Liver (tissue), 3 donors: ENCODE results near the gene EFHD1.

Experiments used
- FOXA1 ChIP-seq: IDR thresholded peaks from 2 replicates; pipeline ENCODE4 v1.6.1; 2016; ENCODE audit warnings: antibody characterized with exemption
- GABPA ChIP-seq, 2 donors: IDR thresholded peaks in 1 of 2; conservative IDR thresholded peaks in 1 of 2; 2 replicates each; pipeline ENCODE4 v1.6.1; 2016; ENCODE audit warnings: antibody characterized with exemption in 2 of 2, mild to moderate bottlenecking in 1 of 2, moderate library complexity in 1 of 2
- JUND ChIP-seq, 2 donors: IDR thresholded peaks; 2 replicates each; pipeline ENCODE4 v1.6.1; 2016; ENCODE audit warnings: antibody characterized with exemption in 2 of 2
- NR2F2 ChIP-seq: IDR thresholded peaks from 2 replicates; pipeline ENCODE4 v1.6.1; 2016; ENCODE audit warnings: antibody characterized with exemption
- RAD21 ChIP-seq, 2 donors: IDR thresholded peaks; 2 replicates each; pipeline ENCODE4 v1.6.1; 2016; ENCODE audit warnings: antibody characterized with exemption in 2 of 2, mild to moderate bottlenecking in 2 of 2
- TAF1 ChIP-seq: conservative IDR thresholded peaks from 2 replicates; pipeline ENCODE4 v1.6.1; 2016; ENCODE audit warnings: antibody characterized with exemption, mild to moderate bottlenecking
- YY1 ChIP-seq: IDR thresholded peaks from 2 replicates; pipeline ENCODE4 v1.6.1; 2016; ENCODE audit warnings: antibody characterized with exemption, mild to moderate bottlenecking
- TF ChIP-seq, protein P1 (sequence below): fragments of 150-350 bp; IDR thresholded peaks from 2 replicates; pipeline ENCODE4 v1.5.1; 2017; ENCODE audit warnings: improper control_type of control experiment, low read depth, low read length; ENCODE audit not compliant: missing input control
- TF ChIP-seq, protein P2 (sequence below): IDR thresholded peaks from 2 replicates; pipeline ENCODE4 v1.6.1; 2016; ENCODE audit warnings: antibody characterized with exemption, mild to moderate bottlenecking
- TF ChIP-seq, protein P3 (sequence below): IDR thresholded peaks from 2 replicates; pipeline ENCODE4 v1.6.1; 2016; ENCODE audit warnings: antibody characterized with exemption
- TF ChIP-seq, protein P4 (sequence below): IDR thresholded peaks from 2 replicates; pipeline ENCODE4 v1.6.1; 2016; ENCODE audit warnings: antibody characterized with exemption
- donor health status: healthy.
- donor health status: healthy.

DNA sequence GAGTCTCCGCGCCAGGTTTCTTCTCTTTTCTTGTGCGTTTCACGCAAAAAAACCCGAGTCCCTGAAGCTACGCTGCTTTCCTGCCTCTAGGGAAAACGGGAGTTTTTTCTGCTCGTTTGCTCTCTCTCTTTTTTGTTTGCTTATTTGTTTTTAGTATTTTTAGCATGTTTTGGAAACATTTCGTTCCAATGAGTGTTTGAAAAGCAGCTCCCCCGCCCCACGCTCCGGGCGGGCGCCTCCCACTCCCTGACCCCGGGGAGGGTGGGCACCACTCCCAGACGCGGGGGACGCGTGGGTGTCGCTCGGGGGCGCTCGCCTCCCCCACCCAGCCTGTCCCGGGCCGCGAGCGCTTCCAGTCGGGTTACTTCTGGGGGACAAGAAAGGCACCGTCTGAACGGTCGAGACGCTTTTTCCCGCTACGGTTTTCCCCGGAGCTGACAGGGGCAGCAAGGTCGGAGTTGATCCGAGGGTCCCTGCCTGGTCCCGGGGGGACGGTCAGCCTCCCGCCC, 446 bp upstream of the EFHD1 start:
- TF ChIP-seq, protein P1, sequence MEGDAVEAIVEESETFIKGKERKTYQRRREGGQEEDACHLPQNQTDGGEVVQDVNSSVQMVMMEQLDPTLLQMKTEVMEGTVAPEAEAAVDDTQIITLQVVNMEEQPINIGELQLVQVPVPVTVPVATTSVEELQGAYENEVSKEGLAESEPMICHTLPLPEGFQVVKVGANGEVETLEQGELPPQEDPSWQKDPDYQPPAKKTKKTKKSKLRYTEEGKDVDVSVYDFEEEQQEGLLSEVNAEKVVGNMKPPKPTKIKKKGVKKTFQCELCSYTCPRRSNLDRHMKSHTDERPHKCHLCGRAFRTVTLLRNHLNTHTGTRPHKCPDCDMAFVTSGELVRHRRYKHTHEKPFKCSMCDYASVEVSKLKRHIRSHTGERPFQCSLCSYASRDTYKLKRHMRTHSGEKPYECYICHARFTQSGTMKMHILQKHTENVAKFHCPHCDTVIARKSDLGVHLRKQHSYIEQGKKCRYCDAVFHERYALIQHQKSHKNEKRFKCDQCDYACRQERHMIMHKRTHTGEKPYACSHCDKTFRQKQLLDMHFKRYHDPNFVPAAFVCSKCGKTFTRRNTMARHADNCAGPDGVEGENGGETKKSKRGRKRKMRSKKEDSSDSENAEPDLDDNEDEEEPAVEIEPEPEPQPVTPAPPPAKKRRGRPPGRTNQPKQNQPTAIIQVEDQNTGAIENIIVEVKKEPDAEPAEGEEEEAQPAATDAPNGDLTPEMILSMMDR: peak; percentile 21
- no peak for TF ChIP-seq GABPA (IDR thresholded peaks at IDR 0.05 in 1 of 2, conservative IDR thresholded peaks at IDR 0.05 in 1 of 2)
- TF ChIP-seq, protein P2, sequence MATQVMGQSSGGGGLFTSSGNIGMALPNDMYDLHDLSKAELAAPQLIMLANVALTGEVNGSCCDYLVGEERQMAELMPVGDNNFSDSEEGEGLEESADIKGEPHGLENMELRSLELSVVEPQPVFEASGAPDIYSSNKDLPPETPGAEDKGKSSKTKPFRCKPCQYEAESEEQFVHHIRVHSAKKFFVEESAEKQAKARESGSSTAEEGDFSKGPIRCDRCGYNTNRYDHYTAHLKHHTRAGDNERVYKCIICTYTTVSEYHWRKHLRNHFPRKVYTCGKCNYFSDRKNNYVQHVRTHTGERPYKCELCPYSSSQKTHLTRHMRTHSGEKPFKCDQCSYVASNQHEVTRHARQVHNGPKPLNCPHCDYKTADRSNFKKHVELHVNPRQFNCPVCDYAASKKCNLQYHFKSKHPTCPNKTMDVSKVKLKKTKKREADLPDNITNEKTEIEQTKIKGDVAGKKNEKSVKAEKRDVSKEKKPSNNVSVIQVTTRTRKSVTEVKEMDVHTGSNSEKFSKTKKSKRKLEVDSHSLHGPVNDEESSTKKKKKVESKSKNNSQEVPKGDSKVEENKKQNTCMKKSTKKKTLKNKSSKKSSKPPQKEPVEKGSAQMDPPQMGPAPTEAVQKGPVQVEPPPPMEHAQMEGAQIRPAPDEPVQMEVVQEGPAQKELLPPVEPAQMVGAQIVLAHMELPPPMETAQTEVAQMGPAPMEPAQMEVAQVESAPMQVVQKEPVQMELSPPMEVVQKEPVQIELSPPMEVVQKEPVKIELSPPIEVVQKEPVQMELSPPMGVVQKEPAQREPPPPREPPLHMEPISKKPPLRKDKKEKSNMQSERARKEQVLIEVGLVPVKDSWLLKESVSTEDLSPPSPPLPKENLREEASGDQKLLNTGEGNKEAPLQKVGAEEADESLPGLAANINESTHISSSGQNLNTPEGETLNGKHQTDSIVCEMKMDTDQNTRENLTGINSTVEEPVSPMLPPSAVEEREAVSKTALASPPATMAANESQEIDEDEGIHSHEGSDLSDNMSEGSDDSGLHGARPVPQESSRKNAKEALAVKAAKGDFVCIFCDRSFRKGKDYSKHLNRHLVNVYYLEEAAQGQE: peak; percentile 17
- peak; percentile 4 for TF ChIP-seq RAD21 (IDR thresholded peaks at IDR 0.05)
- TF ChIP-seq JUND (IDR thresholded peaks at IDR 0.05): no peak
- TF ChIP-seq, protein P3, sequence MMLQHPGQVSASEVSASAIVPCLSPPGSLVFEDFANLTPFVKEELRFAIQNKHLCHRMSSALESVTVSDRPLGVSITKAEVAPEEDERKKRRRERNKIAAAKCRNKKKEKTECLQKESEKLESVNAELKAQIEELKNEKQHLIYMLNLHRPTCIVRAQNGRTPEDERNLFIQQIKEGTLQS: no peak
- TF ChIP-seq YY1: no peak
- TF ChIP-seq TAF1: no peak
- TF ChIP-seq, protein P4, sequence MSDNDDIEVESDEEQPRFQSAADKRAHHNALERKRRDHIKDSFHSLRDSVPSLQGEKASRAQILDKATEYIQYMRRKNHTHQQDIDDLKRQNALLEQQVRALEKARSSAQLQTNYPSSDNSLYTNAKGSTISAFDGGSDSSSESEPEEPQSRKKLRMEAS: no peak
- TF ChIP-seq FOXA1: no peak
- no peak for TF ChIP-seq NR2F2
